Fibroblast of peridontal ligament (primary cell): ENCODE results near the gene PJA2.

Source experiments
- DNase-seq: peaks from one replicate; pipeline ENCODE4 v3.0.0-alpha.2; 2010; ENCODE audit errors: extremely low read depth

Gene PJA2

DNA sequence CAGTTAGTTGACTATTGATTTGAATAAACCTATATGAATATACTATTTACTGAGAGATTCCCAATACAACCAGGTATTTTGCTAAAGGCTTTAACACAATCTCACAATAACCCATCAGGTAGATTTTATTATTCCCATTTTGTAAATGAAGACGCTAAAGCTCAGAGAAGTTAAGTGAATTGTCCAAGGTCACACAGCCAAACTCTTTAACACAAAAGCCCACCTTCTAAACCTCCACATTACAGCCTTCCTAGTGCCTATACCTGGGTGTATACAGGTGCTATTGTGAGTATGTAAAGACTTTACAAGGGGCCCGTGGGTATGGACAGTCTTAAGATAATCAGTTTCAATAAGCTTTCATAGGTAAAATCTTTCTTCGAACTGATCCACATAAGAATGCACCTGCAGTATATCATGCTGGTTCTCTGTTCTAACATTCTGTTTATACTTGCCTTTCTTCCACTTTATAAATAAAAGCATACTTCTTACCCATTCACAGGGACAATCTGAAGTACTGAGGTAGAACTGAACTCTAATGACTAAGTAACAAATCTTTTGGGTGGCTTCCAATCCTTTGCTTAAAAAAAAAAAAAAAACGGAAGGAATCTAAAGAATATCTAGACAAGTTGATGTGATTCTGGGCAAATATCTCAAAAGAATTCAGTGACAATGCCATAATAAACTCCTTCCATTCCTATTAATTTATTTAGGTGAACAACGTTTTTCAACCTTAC, 59.1 kb downstream of the PJA2 start:
- DNase-seq = peak; percentile 23

DNA sequence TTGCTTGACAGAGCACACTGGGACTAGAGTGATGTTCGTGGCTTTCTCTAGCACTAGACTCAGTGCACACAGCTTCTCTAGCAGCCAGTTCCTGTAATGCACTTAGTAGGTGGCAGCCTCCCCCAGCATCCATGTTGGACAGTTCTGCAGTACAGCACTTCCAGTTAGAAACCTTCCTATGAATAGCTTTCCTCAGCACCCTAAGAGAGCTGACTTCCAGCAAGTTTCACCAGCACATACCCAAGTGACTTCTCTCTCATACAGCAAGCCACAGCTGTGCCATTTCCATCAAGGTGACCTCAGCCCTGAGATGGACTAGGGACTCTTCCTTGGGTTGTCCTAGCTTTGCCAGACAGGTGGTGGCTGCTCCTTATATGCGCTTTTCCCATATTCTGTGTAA, 60.4 kb downstream of the PJA2 start:
- no peak for DNase-seq

- no peak for DNase-seq
Measured at GRCh38 chr5:109347252-109347888, 62.4 kb downstream of the PJA2 start.

DNA sequence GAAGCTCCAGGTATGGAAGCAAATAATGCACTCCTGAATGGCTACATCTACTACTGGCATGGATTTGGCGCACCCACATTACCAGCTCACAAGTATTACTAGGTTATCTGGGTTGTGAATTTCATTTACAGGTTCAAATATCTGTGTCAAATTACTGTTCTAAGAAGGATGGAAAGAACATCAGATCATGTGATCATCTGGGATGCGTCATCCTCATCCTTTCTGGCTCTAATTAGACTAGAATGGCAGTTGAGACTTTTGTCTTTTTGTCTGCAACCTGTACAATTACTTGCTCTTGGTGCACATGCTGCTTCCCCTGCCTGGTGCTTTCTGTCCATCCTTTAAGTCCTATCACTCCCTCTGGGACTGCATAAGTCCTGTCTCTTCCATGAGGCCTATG, 64.1 kb downstream of the PJA2 start:
- DNase-seq = no peak

DNA sequence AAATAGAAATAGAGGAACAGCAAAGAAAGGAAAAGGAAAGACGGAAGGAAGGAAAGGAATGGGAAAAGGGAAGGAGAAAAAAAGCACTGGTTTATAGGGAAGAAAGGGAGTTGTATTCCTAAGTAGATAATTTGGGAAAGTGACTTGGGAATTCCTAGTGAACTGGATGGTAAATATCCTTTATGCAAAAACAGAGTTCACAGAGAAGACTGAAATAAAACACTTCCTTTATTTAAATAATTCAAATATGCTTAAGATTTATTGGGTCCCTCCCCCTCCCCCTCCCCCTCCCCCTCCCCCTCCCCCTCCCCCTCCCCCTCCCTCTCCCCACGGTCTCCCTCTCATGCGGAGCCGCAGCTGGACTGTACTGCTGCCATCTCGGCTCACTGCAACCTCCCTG, 69.4 kb downstream of the PJA2 start:
- DNase-seq = no peak

- no peak for DNase-seq
Measured at GRCh38 chr5:109335114-109335513, 74.7 kb downstream of the PJA2 start.

- no peak for DNase-seq
Measured at GRCh38 chr5:109334056-109334455, 75.7 kb downstream of the PJA2 start.

- DNase-seq = peak; percentile 90
Measured at GRCh38 chr5:109329333-109330237, 80.2 kb downstream of the PJA2 start.

- peak; percentile 13 for DNase-seq
Measured at GRCh38 chr5:109328626-109329025, 81.1 kb downstream of the PJA2 start.

DNA sequence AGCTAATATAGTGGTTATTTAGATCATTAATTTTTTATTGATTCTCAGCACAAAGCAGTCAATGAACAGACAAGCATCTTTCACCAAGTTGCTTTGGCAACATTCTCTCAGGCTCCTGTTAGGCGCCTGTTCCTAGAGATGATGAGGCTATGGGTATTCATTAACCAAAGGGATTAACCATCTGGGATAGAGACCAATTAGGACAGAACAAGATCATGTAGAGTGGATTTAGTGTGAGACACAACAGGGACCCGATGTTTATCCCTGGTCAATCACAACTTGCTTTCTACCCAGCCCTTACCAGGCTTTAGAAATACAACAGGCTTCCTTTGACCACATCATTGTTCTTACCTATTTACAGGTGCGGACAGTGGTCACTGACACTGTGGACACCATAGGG, 82.2 kb downstream of the PJA2 start:
- DNase-seq = no peak

DNA sequence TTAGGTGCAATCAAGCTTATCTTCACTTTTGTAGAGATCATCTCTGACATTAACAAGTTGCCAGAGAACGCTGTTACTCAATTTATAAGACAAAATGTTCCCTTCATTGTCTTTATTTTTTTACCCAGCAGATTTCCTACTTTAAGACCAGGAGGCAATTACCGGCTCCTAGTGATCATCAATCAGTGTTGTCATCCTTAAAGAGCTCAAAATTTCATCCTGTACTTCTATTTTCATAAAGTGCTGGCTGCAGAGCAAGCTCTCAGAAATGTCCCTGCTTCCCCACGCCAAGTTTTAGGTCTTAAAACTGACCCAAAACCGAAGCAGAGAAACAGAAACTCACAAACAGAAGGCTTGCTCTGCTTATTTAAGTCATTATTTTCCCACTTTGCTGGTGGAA, 82.9 kb downstream of the PJA2 start:
- DNase-seq = no peak

GRCh38 chr5:109325456-109325855, 84.3 kb downstream of the PJA2 start:
- no peak for DNase-seq

DNA sequence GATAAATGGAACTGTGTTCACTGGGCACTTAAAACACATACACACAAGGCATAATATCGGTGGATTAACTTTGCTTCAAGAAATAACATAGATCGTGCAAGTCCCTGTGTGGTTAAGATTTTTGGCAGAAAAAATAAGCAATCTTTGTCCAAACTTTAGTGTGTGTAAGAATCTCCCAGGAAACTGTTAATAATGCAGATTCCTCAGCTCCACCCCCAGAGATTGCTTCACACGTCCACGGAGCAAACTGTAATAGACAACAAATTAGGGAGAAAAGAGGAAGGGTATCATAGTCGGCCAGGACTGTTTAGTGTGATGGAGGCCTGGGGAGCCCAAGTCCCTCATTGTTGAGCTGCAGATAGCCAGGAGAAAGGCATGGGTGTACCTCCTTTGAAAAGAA, 84.8 kb downstream of the PJA2 start:
- peak; percentile 49 for DNase-seq

DNA sequence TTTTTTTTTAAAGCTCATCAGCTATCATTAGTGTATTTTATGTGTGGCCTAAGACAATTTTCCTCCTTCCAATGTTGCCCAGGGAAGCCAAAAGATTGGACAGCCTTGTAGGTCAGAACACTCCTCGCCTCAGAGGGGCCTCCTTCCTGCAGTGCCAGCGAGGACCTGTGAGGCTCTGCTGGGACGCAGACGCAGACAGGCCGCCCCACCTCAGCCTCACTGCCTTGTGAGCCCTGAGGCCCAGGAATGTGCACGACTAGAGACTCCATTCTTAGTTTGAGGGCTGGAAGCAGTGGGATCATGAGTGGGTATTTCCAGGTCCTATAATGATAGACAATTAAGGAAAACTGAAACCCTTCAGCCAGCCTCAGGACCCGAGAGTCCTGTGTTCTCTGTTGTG, 85.4 kb downstream of the PJA2 start:
- no peak for DNase-seq

- no peak for DNase-seq
Measured at GRCh38 chr5:109322694-109323093, 87.1 kb downstream of the PJA2 start.

DNA sequence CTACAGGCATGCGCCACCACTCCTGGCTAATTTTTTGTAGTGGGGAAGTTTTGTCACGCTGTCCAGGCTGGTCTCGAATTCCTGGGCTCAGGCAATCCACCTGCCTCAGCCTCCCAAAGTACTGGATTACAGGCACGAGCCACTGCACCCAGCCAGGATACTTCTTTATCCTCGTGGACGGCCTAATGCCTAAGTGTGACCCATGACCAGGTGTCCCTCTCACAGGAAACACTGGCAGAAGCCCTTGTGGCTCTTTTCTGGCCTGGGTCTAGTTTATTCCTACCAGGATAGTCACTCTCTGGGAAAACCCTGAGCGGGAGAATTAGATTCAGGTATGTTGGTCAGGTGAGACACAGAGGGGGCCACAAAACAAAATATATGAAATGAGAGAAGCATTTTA, 90.4 kb downstream of the PJA2 start:
- no peak for DNase-seq

- DNase-seq = no peak
Measured at GRCh38 chr5:109318455-109319108, 91.2 kb downstream of the PJA2 start.

DNA sequence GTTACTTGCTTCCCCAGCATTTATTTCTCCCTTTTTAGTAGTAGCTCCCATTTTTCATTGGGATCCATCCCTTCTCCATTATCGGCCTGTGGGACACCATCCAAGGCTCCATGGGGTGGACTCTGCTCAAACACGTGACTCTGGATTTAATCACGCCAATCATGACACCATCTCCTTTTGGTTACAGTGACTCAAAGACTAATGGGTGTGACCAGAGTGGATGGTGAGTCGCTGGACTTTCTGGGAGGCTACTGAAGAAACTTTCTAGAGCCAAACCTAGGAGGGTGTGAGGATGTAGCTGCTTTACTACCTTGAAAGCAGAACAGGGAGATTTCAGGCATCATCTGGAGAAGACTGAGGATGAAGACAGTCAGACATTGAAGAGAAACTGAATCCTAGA, 93.1 kb downstream of the PJA2 start:
- peak; percentile 58 for DNase-seq

- no peak for DNase-seq
Measured at GRCh38 chr5:109315245-109315644, 94.5 kb downstream of the PJA2 start.

- no peak for DNase-seq
Measured at GRCh38 chr5:109313127-109313526, 96.6 kb downstream of the PJA2 start.

- no peak for DNase-seq
Measured at GRCh38 chr5:109312695-109313094, 97.1 kb downstream of the PJA2 start.

DNA sequence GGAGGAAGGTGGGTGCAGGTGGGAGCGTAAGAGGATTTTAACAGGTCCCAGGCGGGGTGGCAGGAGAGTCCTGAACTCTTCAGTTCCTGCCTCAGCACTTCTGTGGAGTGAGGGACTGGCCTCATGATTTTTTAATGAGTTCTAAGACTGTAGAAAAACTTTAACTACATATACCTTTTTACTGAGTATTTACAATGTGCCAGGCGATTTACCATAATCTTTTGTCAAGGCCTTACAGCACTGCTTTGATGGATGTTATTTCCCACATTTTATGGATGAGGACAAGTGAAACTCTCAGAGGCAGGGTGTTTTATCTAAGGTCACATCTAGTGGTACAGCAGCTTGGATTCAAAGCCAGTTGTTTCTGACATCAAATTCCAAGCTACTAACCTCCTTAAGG, 99.5 kb downstream of the PJA2 start:
- no peak for DNase-seq
